ENCODE measurements around the gene KPNA1.

The KPNA1 gene

GRCh38 chr3:122374034-122374433 lies 140.7 kb downstream of the KPNA1 start:
- DNase-seq: no peak

All from activated T-cell treated with anti-CD3 and anti-CD28 coated beads for 4 hours (primary cell).